Lung (tissue), 12 donors: Measurements from ENCODE around the gene RBM20. TPM values are rescaled to one million over a fixed set of nuclear protein-coding genes. Genes with fewer than 3 reads are reported as not detected.

Source experiments
- ATAC-seq: fragments of 200-7000 bp; cut with Tn5 transposase; one replicate; pipeline ENCODE4 v1.9.1; 2020; ENCODE audit warnings: moderate number of reproducible peaks; ENCODE audit not compliant: insufficient read depth, low FRiP score
- DNase-seq, 3 donors: peaks; one replicate each; pipeline ENCODE4 v3.0.0-alpha.2; 2013 to 2017
- H3K27ac ChIP-seq, 2 donors: one replicate each; pipeline ENCODE4 v1.5.1; 2013; ENCODE audit warnings: mild to moderate bottlenecking in 2 of 2, moderate library complexity in 2 of 2, control low read depth in 1 of 2, inconsistent platforms in 1 of 2, low read depth in 1 of 2, low read length in 1 of 2
- H3K27me3 ChIP-seq, 3 donors: one replicate each; pipeline ENCODE4 v1.5.1; 2013; ENCODE audit warnings: low read length in 2 of 3; ENCODE audit not compliant: control insufficient read depth in 3 of 3, insufficient read depth in 3 of 3
- H3K36me3 ChIP-seq, 4 donors: one replicate each; pipeline ENCODE4 v1.5.1; 2013; ENCODE audit warnings: low read length in 4 of 4, mild to moderate bottlenecking in 1 of 4, moderate library complexity in 1 of 4; ENCODE audit not compliant: control insufficient read depth in 4 of 4, insufficient read depth in 4 of 4
- H3K4me1 ChIP-seq, 5 donors: one replicate each; pipeline ENCODE4 v1.5.1; 2013; ENCODE audit warnings: low read length in 5 of 5, mild to moderate bottlenecking in 2 of 5, moderate library complexity in 1 of 5; ENCODE audit not compliant: control insufficient read depth in 5 of 5, insufficient read depth in 5 of 5
- H3K4me3 ChIP-seq: one replicate; pipeline ENCODE4 v1.5.1; 2013; ENCODE audit warnings: mild to moderate bottlenecking, control low read depth, moderate library complexity
- H3K9ac ChIP-seq, 2 donors: one replicate each; pipeline ENCODE4 v1.5.1; 2013; ENCODE audit warnings: low read length in 2 of 2, control low read depth in 1 of 2; ENCODE audit not compliant: insufficient read depth in 1 of 2
- H3K9me3 ChIP-seq, 4 donors: one replicate each; pipeline ENCODE4 v1.5.1; 2013; ENCODE audit warnings: low read length in 3 of 4, mild to moderate bottlenecking in 1 of 4, moderate library complexity in 1 of 4; ENCODE audit not compliant: control insufficient read depth in 4 of 4, insufficient read depth in 3 of 4
- CTCF ChIP-seq: IDR thresholded peaks from 2 replicates; pipeline ENCODE4 v1.5.1; 2012; ENCODE audit warnings: mild to moderate bottlenecking; ENCODE audit errors: control extremely low read depth, extremely low read depth
- WGBS, 2 donors: extraction: QIAGEN DNeasy Blood & Tissue Kit; methylation state at CpG; one replicate each; pipeline ENCODE4 v1.1.7; 2013; 5-methylcytosine and 5-hydroxymethylcytosine counted together
- polyA plus RNA-seq, 2 donors: library from polyadenylated mRNA; stranded (reverse); fragments of 200-250 nt; gene quantifications; one replicate each; pipeline ENCODE4 v1.2.1, GENCODE V29; 2013
- total RNA-seq, 2 donors: library from RNA; depleted of rRNA in 1 of 2; stranded (reverse); fragments of >200 nt in 1 of 2; gene quantifications; one replicate each; pipeline ENCODE4 v1.2.1, GENCODE V29; 2014 to 2021
- donor health status: control.
- donor health status: control.
- donor health status: Bipolar disorder and iron deficiency.
- donor health status: healthy.
- donor health status: DM: yes; HTN: yes; CAD: no.

Gene RBM20
- total and polyA plus RNA-seq, 4 donors: 0.25 to 3.3 (median 0.66) TPM

DNA sequence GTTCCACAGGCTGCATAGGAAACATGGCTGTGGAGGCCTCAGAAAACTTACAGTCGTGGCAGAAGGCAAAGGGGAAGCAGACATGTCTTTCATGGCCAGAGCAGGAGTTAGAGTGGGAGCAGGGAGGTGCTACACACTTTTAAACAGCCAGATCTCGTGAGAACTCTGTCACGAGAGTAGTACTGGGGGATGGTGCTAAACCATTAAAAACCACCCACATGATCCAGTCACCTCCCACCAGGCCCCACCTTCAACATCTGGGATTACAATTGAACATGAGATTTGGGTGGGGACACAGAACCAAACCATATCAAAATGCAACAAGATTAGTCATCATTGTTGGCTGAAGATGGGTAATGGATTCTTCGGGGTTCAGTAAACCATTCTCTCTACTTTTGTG is 162.2 kb downstream of the RBM20 start:
- Histone ChIP-seq H3K9ac (no peak overlapping the region), H3K27me3 (no peaks in the 10 kb centered on the region), H3K9me3 (peaks cover 0 to 3% (median 0%) of the 10 kb centered on the region in 4 donors), H3K4me1 (peaks cover 3 to 12% (median 6%) of the 10 kb centered on the region in 5 donors), H3K27ac (no peak overlapping the region), H3K36me3 (no peaks in the 10 kb centered on the region), H3K4me3 (no peak overlapping the region)
- DNase-seq (no peak), ATAC-seq (no peak)
- 59 to 63% methylated on average over 4 of the region's 4 CpGs for WGBS, 2 donors
- no peak for TF ChIP-seq CTCF

GRCh38 chr10:110808123-110808522 is 164.0 kb downstream of the RBM20 start:
- DNase-seq (no peak), ATAC-seq (no peak)
- Histone ChIP-seq H3K9me3 (peaks cover 0 to 3% (median 0%) of the 10 kb centered on the region in 4 donors), H3K4me3 (no peak overlapping the region), H3K4me1 (peaks cover 0 to 4% (median under 1%) of the 10 kb centered on the region in 5 donors), H3K36me3 (no peaks in the 10 kb centered on the region), H3K9ac (no peak overlapping the region), H3K27me3 (no peaks in the 10 kb centered on the region), H3K27ac (no peak overlapping the region)
- 88 to 91% methylated on average over 3 of the region's 3 CpGs for WGBS, 2 donors
- TF ChIP-seq CTCF: no peak

DNA sequence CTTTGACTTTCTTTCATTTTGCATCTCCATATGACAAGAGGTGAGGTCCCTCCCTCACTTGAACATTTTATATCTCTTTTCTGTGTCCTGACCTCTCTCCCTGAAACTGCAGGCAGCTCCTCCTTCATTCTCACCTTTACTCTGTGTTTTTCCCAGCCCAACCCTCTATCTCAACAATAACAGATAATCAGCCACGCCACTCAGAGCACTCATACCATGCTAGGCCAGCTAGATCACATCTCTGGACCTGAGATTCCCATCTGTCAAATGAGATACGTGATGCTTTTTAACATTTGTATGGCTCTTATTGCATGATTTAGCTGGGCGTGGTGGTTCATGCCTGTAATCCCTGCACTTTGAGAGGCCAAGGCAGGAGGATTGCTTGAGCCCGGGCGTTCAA is 164.5 kb downstream of the RBM20 start:
- 77 to 92% methylated on average over 5 of the region's 5 CpGs for WGBS, 2 donors
- H3K9me3 ChIP-seq: peaks cover 0 to 3% (median 0%) of the 10 kb centered on the region in 4 donors
- no peaks in the 10 kb centered on the region for H3K27me3 ChIP-seq
- no peaks in the 10 kb centered on the region for H3K36me3 ChIP-seq
- no peak for DNase-seq
- no peak for ATAC-seq
- peaks cover 0 to 4% (median 0%) of the 10 kb centered on the region in 5 donors for H3K4me1 ChIP-seq
- no peak for TF ChIP-seq CTCF
- no peak overlapping the region for H3K27ac ChIP-seq
- H3K9ac ChIP-seq: no peak overlapping the region
- no peak overlapping the region for H3K4me3 ChIP-seq

GRCh38 chr10:110810625-110811024 is 166.5 kb downstream of the RBM20 start:
- H3K27me3 ChIP-seq: no peaks in the 10 kb centered on the region
- no peaks in the 10 kb centered on the region for H3K36me3 ChIP-seq
- no peak overlapping the region for H3K27ac ChIP-seq
- no peak overlapping the region for H3K9ac ChIP-seq
- no peak for DNase-seq
- H3K4me1 ChIP-seq: no peaks in the 10 kb centered on the region
- WGBS, 2 donors: 87 to 95% methylated on average over 9 of the region's 9 CpGs
- no peak for TF ChIP-seq CTCF
- no peak for ATAC-seq
- H3K9me3 ChIP-seq: peaks cover 0 to 3% (median 0%) of the 10 kb centered on the region in 4 donors
- no peak overlapping the region for H3K4me3 ChIP-seq
